GM18505 (cell line): ENCODE data around the gene MYRIP.
A peak's percentile ranks its signal among the peaks of the same experiment; 100 is the strongest.
"Not testable (repeated sequence)": the region's sequence is repeated elsewhere in the genome, so short reads cannot be mapped to it uniquely, and the experiment has no call there.

Experiments
- ATAC-seq: cut with Tn5 transposase; IDR thresholded peaks from one replicate; pipeline ENCODE4 v1.9.1; 2021; ENCODE audit not compliant: unreplicated experiment
- POLR2A ChIP-seq: IDR thresholded peaks from 4 replicates; pipeline ENCODE4 v1.6.1; 2011; ENCODE audit warnings: borderline replicate concordance; ENCODE audit not compliant: insufficient read depth, insufficient read length; ENCODE audit errors: extremely low read depth

The MYRIP gene

GRCh38 chr3:40124918-40125317, 315.5 kb downstream of the MYRIP start:
- no peak for TF ChIP-seq POLR2A
- no peak for ATAC-seq

- ATAC-seq, result no peak
- TF ChIP-seq POLR2A, result no peak
Observed at GRCh38 chr3:40128166-40128565, 318.8 kb downstream of the MYRIP start.

GRCh38 chr3:40129510-40129909, 320.1 kb downstream of the MYRIP start:
- ATAC-seq, result no peak
- TF ChIP-seq POLR2A, result no peak

GRCh38 chr3:40129981-40130380, 320.6 kb downstream of the MYRIP start:
- no peak for TF ChIP-seq POLR2A

GRCh38 chr3:40130721-40131120, 321.3 kb downstream of the MYRIP start:
- no peak for TF ChIP-seq POLR2A
- ATAC-seq, result no peak

More at GRCh38 chr3:40129981-40130380, 320.6 kb downstream of the MYRIP start:
- no peak for ATAC-seq

- ATAC-seq, result not testable (repeated sequence)
Observed at GRCh38 chr3:40133886-40134575, 324.6 kb downstream of the MYRIP start.

GRCh38 chr3:40137591-40138295, 328.3 kb downstream of the MYRIP start:
- no peak for ATAC-seq

GRCh38 chr3:40143283-40144090, 334.1 kb downstream of the MYRIP start:
- ATAC-seq, result no peak
- TF ChIP-seq POLR2A, result no peak

More at GRCh38 chr3:40137591-40138295, 328.3 kb downstream of the MYRIP start:
- no peak for TF ChIP-seq POLR2A

- ATAC-seq, result no peak
- TF ChIP-seq POLR2A, result no peak
Observed at GRCh38 chr3:40148827-40149226, 339.4 kb downstream of the MYRIP start.

- TF ChIP-seq POLR2A, result no peak
- ATAC-seq, result no peak
Observed at GRCh38 chr3:40152482-40153133, 343.2 kb downstream of the MYRIP start.

GRCh38 chr3:40160933-40161332, 351.5 kb downstream of the MYRIP start:
- no peak for ATAC-seq
- no peak for TF ChIP-seq POLR2A

GRCh38 chr3:40162616-40163015, 353.2 kb downstream of the MYRIP start:
- no peak for TF ChIP-seq POLR2A
- no peak for ATAC-seq

GRCh38 chr3:40166997-40167396, 357.6 kb downstream of the MYRIP start:
- no peak for ATAC-seq
- no peak for TF ChIP-seq POLR2A

GRCh38 chr3:40167958-40168357, 358.5 kb downstream of the MYRIP start:
- ATAC-seq, result no peak
- TF ChIP-seq POLR2A, result no peak

- ATAC-seq, result peak; percentile 45
- TF ChIP-seq POLR2A, result no peak
Observed at GRCh38 chr3:40169983-40170382, 360.6 kb downstream of the MYRIP start.
